HepG2 (cell line): Measurements from ENCODE around the gene RIT2. TPM values are rescaled to one million over a fixed set of nuclear protein-coding genes. Genes with fewer than 3 reads are reported as not detected.

Experiments used
- ATAC-seq: fragments of 200-7000 bp; cut with Tn5 transposase; 3 replicates; pipeline ENCODE4 v1.9.1; 2020; ENCODE audit warnings: mild to moderate bottlenecking, moderate library complexity
- BruUV-seq: library from RNA; stranded (reverse); fragments of 400-500 nt; replicated peaks from 2 replicates; lab custom pipeline; 2021; lab: Mats Ljungman, UMichigan
- CTCF ChIA-PET: fragments of 300-600 bp; formaldehyde crosslinking; extraction: SDS; loops from one replicate; lab custom pipeline; 2021; ENCODE audit warnings: low total read pairs, inconsistent platforms, low intra/inter-chr PET ratio; lab: Yijun Ruan, JAX
- POLR2A ChIA-PET: fragments of 350-600 bp; sonication (Branson Sonifier 250); formaldehyde crosslinking; loops from one replicate; lab custom pipeline; 2020; ENCODE audit warnings: antibody characterized with exemption, inconsistent platforms; lab: Yijun Ruan, JAX
- DNase-seq: peaks from one replicate; pipeline ENCODE4 v3.0.0-alpha.2; 2015; ENCODE audit warnings: low spot score
- FAIRE-seq: peaks from 3 replicates; lab custom pipeline; 2011; peaks lifted over from hg19 to GRCh38; lab: Jason Lieb, UNC
- H2AFZ ChIP-seq: one replicate; pipeline ENCODE4 v1.6.1; 2011; ENCODE audit warnings: low read length, inconsistent platforms
- H3K27ac ChIP-seq: fragments of 300-600 bp; 3 replicates; pipeline ENCODE4 v1.8.0; 2011; ENCODE audit warnings: mixed run types, mild to moderate bottlenecking, mixed read lengths, low read length, inconsistent platforms; ENCODE audit not compliant: insufficient read depth; ENCODE audit errors: extremely low read length
- H3K27me3 ChIP-seq, 2 experiments: fragments of 200-600 bp in 1 of 2; 2 replicates in 1 of 2; 3 replicates in 1 of 2; pipeline versions ENCODE4 v1.6.0 to v1.8.0; 2011; ENCODE audit warnings: low read length in 2 of 2, mild to moderate bottlenecking in 2 of 2, moderate library complexity in 2 of 2, inconsistent platforms in 1 of 2; ENCODE audit not compliant: insufficient read depth in 2 of 2, control insufficient read depth in 1 of 2
- H3K36me3 ChIP-seq, 2 experiments: fragments of 200-600 bp in 1 of 2; replicated peaks in 1 of 2; 2 replicates in 1 of 2; 3 replicates in 1 of 2; pipeline versions ENCODE4 v1.5.1 to v1.8.0; 2011; ENCODE audit warnings: low read length in 2 of 2, inconsistent platforms in 1 of 2; ENCODE audit not compliant: insufficient read depth in 2 of 2, control insufficient read depth in 1 of 2
- H3K4me1 ChIP-seq: 2 replicates; pipeline ENCODE4 v1.5.1; 2012; ENCODE audit warnings: low read length, inconsistent platforms; ENCODE audit not compliant: insufficient read depth
- H3K4me2 ChIP-seq: 2 replicates; pipeline ENCODE4 v1.6.0; 2011; ENCODE audit warnings: low read depth, low read length, inconsistent platforms
- H3K4me3 ChIP-seq, 3 experiments: fragments of 200-600 bp in 1 of 3; sonication (generic), shearing (Covaris generic) in 1 of 3; replicated peaks in 1 of 3; 2 replicates each; pipeline ENCODE4 v1.5.1; 2011 to 2016; ENCODE audit warnings: low read length in 3 of 3, inconsistent platforms in 2 of 3, low read depth in 2 of 3, mild to moderate bottlenecking in 2 of 3, control low read depth in 1 of 3, mixed read lengths in 1 of 3; ENCODE audit not compliant: insufficient read depth in 1 of 3
- H3K79me2 ChIP-seq: one replicate; pipeline ENCODE4 v1.6.1; 2011; ENCODE audit warnings: low read length, inconsistent platforms; ENCODE audit not compliant: insufficient read depth
- H3K9ac ChIP-seq: 2 replicates; pipeline ENCODE4 v1.6.0; 2011; ENCODE audit warnings: mild to moderate bottlenecking, low read depth, low read length, inconsistent platforms; ENCODE audit not compliant: insufficient read depth
- H3K9me3 ChIP-seq: 2 replicates; pipeline ENCODE4 v1.5.1; 2012; ENCODE audit warnings: mild to moderate bottlenecking, low read length
- H4K20me1 ChIP-seq: 2 replicates; pipeline ENCODE4 v1.6.0; 2011; ENCODE audit warnings: inconsistent platforms, mild to moderate bottlenecking, low read length, moderate library complexity; ENCODE audit not compliant: insufficient read depth
- EZH2 ChIP-seq: conservative IDR thresholded peaks from 2 replicates; pipeline ENCODE4 v1.6.1; 2012; ENCODE audit warnings: mild to moderate bottlenecking, low read depth, low read length, moderate library complexity
- HCFC1 ChIP-seq: fragments of 150-350 bp; IDR thresholded peaks from 2 replicates; pipeline ENCODE4 v1.6.1; 2014; ENCODE audit warnings: low read depth, low read length
- HMG20B ChIP-seq: conservative IDR thresholded peaks from 2 replicates; pipeline ENCODE4 v1.6.1; 2016; ENCODE audit warnings: missing genetic modification reagents, missing compliant biosample characterization
- IRX3 ChIP-seq: sonication (generic); formaldehyde crosslinking; IDR thresholded peaks from 2 replicates; pipeline ENCODE4 v1.8.1; 2023; ENCODE audit warnings: mild to moderate bottlenecking, low read depth, missing genetic modification reagents, borderline replicate concordance
- NCOA5 ChIP-seq: sonication (generic); formaldehyde crosslinking; IDR thresholded peaks from 2 replicates; pipeline ENCODE4 v1.4.0; 2020; ENCODE audit warnings: missing genetic modification reagents
- NONO ChIP-seq, 2 experiments: fragments of 450-650 bp in 1 of 2; sonication (generic) in 1 of 2; formaldehyde crosslinking in 1 of 2; IDR thresholded peaks in 1 of 2; conservative IDR thresholded peaks in 1 of 2; 2 replicates each; pipeline versions ENCODE4 v1.6.1 to v1.8.0; 2017 to 2022; ENCODE audit warnings: mild to moderate bottlenecking in 1 of 2, missing genetic modification reagents in 1 of 2, moderate library complexity in 1 of 2
- SOX13 ChIP-seq, 3 experiments: fragments of 450-650 bp in 1 of 3; sonication (generic) in 1 of 3; formaldehyde crosslinking in 1 of 3; IDR thresholded peaks in 2 of 3; conservative IDR thresholded peaks in 1 of 3; 2 replicates each; pipeline versions ENCODE4 v1.5.0 to v1.6.1; 2016 to 2020; ENCODE audit warnings: antibody characterized with exemption in 1 of 3, mild to moderate bottlenecking in 1 of 3, missing compliant biosample characterization in 1 of 3, missing genetic modification reagents in 1 of 3, moderate library complexity in 1 of 3
- SUZ12 ChIP-seq: fragments of 150-350 bp; IDR thresholded peaks from 2 replicates; pipeline ENCODE4 v1.6.1; 2014; ENCODE audit warnings: low read depth, low read length
- SYNCRIP ChIP-seq: fragments of 200-400 bp; formaldehyde crosslinking; IDR thresholded peaks from 2 replicates; pipeline ENCODE4 v1.6.1; 2018; ENCODE audit warnings: mild to moderate bottlenecking, low read depth, low read length; ENCODE audit not compliant: insufficient read depth
- TARDBP ChIP-seq: sonication (generic); formaldehyde crosslinking; IDR thresholded peaks from 2 replicates; pipeline ENCODE4 v1.8.0; 2022; ENCODE audit warnings: mild to moderate bottlenecking, missing genetic modification reagents
- TRIM24 ChIP-seq: sonication (generic); formaldehyde crosslinking; IDR thresholded peaks from 2 replicates; pipeline ENCODE4 v1.8.0; 2022; ENCODE audit warnings: mild to moderate bottlenecking, missing genetic modification reagents
- UBTF ChIP-seq: sonication (generic); formaldehyde crosslinking; IDR thresholded peaks from 2 replicates; pipeline ENCODE4 v1.4.0; 2020; ENCODE audit warnings: mild to moderate bottlenecking, missing genetic modification reagents
- ZBTB49 ChIP-seq: sonication (generic); formaldehyde crosslinking; IDR thresholded peaks from 2 replicates; pipeline ENCODE4 v1.4.0; 2020; ENCODE audit warnings: missing genetic modification reagents, borderline replicate concordance
- ZFP36L2 ChIP-seq: sonication (generic); formaldehyde crosslinking; IDR thresholded peaks from 2 replicates; pipeline ENCODE4 v1.4.0; 2020; ENCODE audit warnings: missing genetic modification reagents
- ZNF292 ChIP-seq: sonication (generic); formaldehyde crosslinking; IDR thresholded peaks from 2 replicates; pipeline ENCODE4 v1.8.1; 2022; ENCODE audit warnings: mild to moderate bottlenecking, low read depth, missing genetic modification reagents, borderline replicate concordance
- ZNF350 ChIP-seq: sonication (generic); formaldehyde crosslinking; IDR thresholded peaks from 2 replicates; pipeline ENCODE4 v1.4.0; 2020; ENCODE audit warnings: mild to moderate bottlenecking, low read depth, missing genetic modification reagents, borderline replicate concordance
- ZNF451 ChIP-seq: sonication (generic); formaldehyde crosslinking; IDR thresholded peaks from 2 replicates; pipeline ENCODE4 v1.5.0; 2020; ENCODE audit warnings: mild to moderate bottlenecking, missing genetic modification reagents
- WGBS: methylation state at CpG from one replicate; pipeline ENCODE4 v1.1.6; 2017; ENCODE audit warnings: low lambda C conversion rate; 5-methylcytosine and 5-hydroxymethylcytosine counted together
- in situ Hi-C: cut with HindIII; loops from 2 replicates; pipeline ENCODE4 v1.10.0; 2017; ENCODE audit warnings: low pct_unique_long_range_greater_than_20kb; ENCODE audit not compliant: extremely low pct_ligation_motif_present
- intact Hi-C: fragments of 100-400 bp; cut with micrococcal nuclease; formaldehyde crosslinking; loops from one replicate; pipeline ENCODE4 v1.10.0; 2022; ENCODE audit not compliant: unreplicated experiment
- polyA plus RNA-seq, 8 experiments: library from polyadenylated mRNA; depleted of rRNA in 3 of 8; stranded (reverse) in 7 of 8; unstranded in 1 of 8; fragments of >200 nt; fragmentation: Illumina TruSeq in 4 of 8; extraction: Trizol in 4 of 8; gene quantifications; 2 replicates each; pipeline versions ENCODE4 v1.2.1 to v1.2.3, GENCODE V29; 2011 to 2016; ENCODE audit warnings: low read depth in 4 of 8, missing spikeins in 1 of 8, mixed read lengths in 1 of 8; ENCODE audit not compliant: insufficient read depth in 1 of 8
- total RNA-seq, 5 experiments: library from RNA; depleted of rRNA; stranded (reverse); fragments of >200 nt; fragmentation: Illumina TruSeq; extraction: Trizol; gene quantifications; 2 replicates each; pipeline ENCODE4 v1.2.3, GENCODE V29; 2016; ENCODE audit warnings: low read depth in 1 of 5

RIT2 gene
- total and polyA plus RNA-seq, 2 of the 13 experiments (the other 11 are each of a cell fraction or from before 2014, with no cell fraction given), result not detected

- intact Hi-C loops, result no loop called here
- BruUV-seq, result no TSS peak
- no peaks in the 10 kb centered on the region for H3K4me1 ChIP-seq
- H4K20me1 ChIP-seq, result no peaks in the 10 kb centered on the region
- no peak overlapping the region for H3K9ac ChIP-seq
- TF ChIP-seq EZH2 (no peak), SUZ12 (no peak), ZFP36L2 (CRISPR knock-in tag) (no peak), TRIM24 (CRISPR knock-in tag) (no peak), SYNCRIP (no peak), ZBTB49 (CRISPR knock-in tag) (no peak), NONO (IDR thresholded peaks at IDR 0.05) (no peak), NONO (CRISPR knock-in tag; conservative IDR thresholded peaks at IDR 0.05) (no peak), SOX13 (IDR thresholded peaks at IDR 0.05) (no peak), SOX13 (CRISPR knock-in tag; conservative IDR thresholded peaks at IDR 0.05 in 1 of 2, IDR thresholded peaks at IDR 0.05 in 1 of 2) (no peak), NCOA5 (no peak), HMG20B (CRISPR knock-in tag) (no peak), HCFC1 (no peak), ZNF451 (CRISPR knock-in tag) (no peak), UBTF (CRISPR knock-in tag) (no peak), IRX3 (CRISPR knock-in tag) (no peak), TARDBP (no peak), ZNF350 (CRISPR knock-in tag) (no peak), ZNF292 (no peak)
- TF ChIP-seq, all 625 proteins: peak for 0
- ATAC-seq (no peak), DNase-seq (no peak), FAIRE-seq (no peak)
- Histone ChIP-seq H2AFZ (no peak overlapping the region), H3K79me2 (no peaks in the 10 kb centered on the region), H3K9me3 (no peaks in the 10 kb centered on the region), H3K27me3 (no peaks in the 10 kb centered on the region; a peak in 1 of 5 replicates), H3K4me3 (no peak overlapping the region), H3K36me3 (no peaks in the 10 kb centered on the region), H3K27ac (no peak overlapping the region), H3K4me2 (no peak overlapping the region)
- ChIA-PET CTCF (no interaction called here), POLR2A (no interaction called here)
- 3% methylated on average over 3 of the region's 3 CpGs for WGBS
- in situ Hi-C loops, result no loop called here
Measured at GRCh38 chr18:43125471-43125870, 10.0 kb upstream of the RIT2 start.
